ENCODE data around the gene GAB2.
A peak's percentile ranks its signal among the peaks of the same experiment; 100 is the strongest.

GAB2 gene

GRCh38 chr11:78381865-78382264 is 35.8 kb downstream of the GAB2 start:
- no peak overlapping the region for H3K4me3 ChIP-seq (ENCODE audit: low read depth, low read length)
- DNase-seq (ENCODE audit: low read depth): no peak
- TF ChIP-seq CTCF (conservative IDR thresholded peaks at IDR 0.05; ENCODE audit: low read depth, low read length): no peak

GRCh38 chr11:78380615-78381051 is 37.0 kb downstream of the GAB2 start:
- no peak for TF ChIP-seq CTCF (conservative IDR thresholded peaks at IDR 0.05; ENCODE audit: low read depth, low read length)
- DNase-seq (ENCODE audit: low read depth): peak; percentile 70
- no peak overlapping the region for H3K4me3 ChIP-seq (ENCODE audit: low read depth, low read length)

GRCh38 chr11:78379039-78379670 is 38.5 kb downstream of the GAB2 start:
- H3K4me3 ChIP-seq (ENCODE audit: low read depth, low read length): no peak overlapping the region
- peak; percentile 18 for DNase-seq (ENCODE audit: low read depth)
- no peak for TF ChIP-seq CTCF (conservative IDR thresholded peaks at IDR 0.05; ENCODE audit: low read depth, low read length)

- no peak for DNase-seq (ENCODE audit: low read depth)
Measured at GRCh38 chr11:78377625-78378418, 39.8 kb downstream of the GAB2 start.

GRCh38 chr11:78376858-78377257 is 40.8 kb downstream of the GAB2 start:
- TF ChIP-seq CTCF (conservative IDR thresholded peaks at IDR 0.05; ENCODE audit: low read depth, low read length): no peak
- DNase-seq (ENCODE audit: low read depth): no peak
- H3K4me3 ChIP-seq (ENCODE audit: low read depth, low read length): no peak overlapping the region

More at GRCh38 chr11:78377625-78378418, 39.8 kb downstream of the GAB2 start:
- no peak for TF ChIP-seq CTCF (conservative IDR thresholded peaks at IDR 0.05; ENCODE audit: low read depth, low read length)
- H3K4me3 ChIP-seq (ENCODE audit: low read depth, low read length): no peak overlapping the region

- DNase-seq (ENCODE audit: low read depth): no peak
- H3K4me3 ChIP-seq (ENCODE audit: low read depth, low read length): no peak overlapping the region
- no peak for TF ChIP-seq CTCF (conservative IDR thresholded peaks at IDR 0.05; ENCODE audit: low read depth, low read length)
Measured at GRCh38 chr11:78374917-78375316, 42.7 kb downstream of the GAB2 start.

Measured in choroid plexus epithelial cell (primary cell).